Dermis microvascular lymphatic vessel endothelial cell (primary cell): ENCODE data around the gene MAP6. TPM values are rescaled to one million over a fixed set of nuclear protein-coding genes. Genes with fewer than 3 reads are reported as not detected.
A peak's percentile ranks its signal among the peaks of the same experiment; 100 is the strongest.
"Not testable (repeated sequence)": the region's sequence is repeated elsewhere in the genome, so short reads cannot be mapped to it uniquely, and the experiment has no call there.

Experiments used
- DNase-seq, 2 donors: peaks; one replicate each; pipeline versions ENCODE4 v3.0.0 to v3.0.0-alpha.2; 2010; ENCODE audit warnings: low read depth in 2 of 2
- total RNA-seq: library from RNA; depleted of rRNA; stranded (reverse); fragments of >200 nt; gene quantifications from 2 replicates; pipeline ENCODE4 v1.2.1, GENCODE V29; 2014

Gene MAP6
- 0.26 and 0.51 TPM in 2 replicates for total RNA-seq

- no peak for DNase-seq
Measured at GRCh38 chr11:75668451-75669297, at the start of gene MAP6. Gene MAP6, minus strand, starts transcription at chr11:75669038. Its CDS starts 669 bp downstream, at chr11:75668369.

GRCh38 chr11:75717608-75718418 lies 49.0 kb upstream of the MAP6 start, which contains the start of gene MOGAT2:
Gene MOGAT2, plus strand, starts transcription at chr11:75717838. Its CDS starts 51 bp downstream, at chr11:75717889.
- DNase-seq: no peak

GRCh38 chr11:75716659-75717058 lies 47.8 kb upstream of the MAP6 start:
- DNase-seq: no peak

- no peak for DNase-seq
Measured at GRCh38 chr11:75715688-75716087, 46.9 kb upstream of the MAP6 start.

- no peak for DNase-seq
Measured at GRCh38 chr11:75714211-75714610, 45.4 kb upstream of the MAP6 start.

- DNase-seq: peak; percentile 39 to 77
Measured at GRCh38 chr11:75706260-75706729, 37.5 kb upstream of the MAP6 start.

GRCh38 chr11:75705541-75705940 lies 36.7 kb upstream of the MAP6 start:
- no peak for DNase-seq

- DNase-seq: no peak
Measured at GRCh38 chr11:75703695-75704237, 34.9 kb upstream of the MAP6 start.

GRCh38 chr11:75700940-75701339 lies 32.1 kb upstream of the MAP6 start:
- no peak for DNase-seq

GRCh38 chr11:75697906-75698581 lies 29.2 kb upstream of the MAP6 start:
- DNase-seq: no peak

- no peak for DNase-seq
Measured at GRCh38 chr11:75691804-75692203, 23.0 kb upstream of the MAP6 start.

- DNase-seq: no peak
Measured at GRCh38 chr11:75689863-75690609, 21.2 kb upstream of the MAP6 start.

GRCh38 chr11:75683856-75684255 lies 15.0 kb upstream of the MAP6 start:
- DNase-seq: not testable (repeated sequence)

GRCh38 chr11:75679566-75679965 lies 10.7 kb upstream of the MAP6 start:
- no peak for DNase-seq

GRCh38 chr11:75678620-75679259 lies 9.9 kb upstream of the MAP6 start:
- DNase-seq: no peak

GRCh38 chr11:75677909-75678308 lies 9.1 kb upstream of the MAP6 start:
- DNase-seq: no peak

- no peak for DNase-seq
Measured at GRCh38 chr11:75677275-75677674, 8.4 kb upstream of the MAP6 start.

- DNase-seq: peak in 1 of 2 donors; percentile 69
Measured at GRCh38 chr11:75673977-75674582, 5.2 kb upstream of the MAP6 start.

GRCh38 chr11:75667831-75668450 lies 897 bp downstream of the MAP6 start:
- DNase-seq: peak in 1 of 2 donors; percentile 25
